GM13977 (cell line): ENCODE results near the gene CFHR4.
"Not testable (repeated sequence)": the region's sequence is repeated elsewhere in the genome, so short reads cannot be mapped to it uniquely, and the experiment has no call there.

ENCODE experiments used
- DNase-seq: peaks from one replicate; pipeline ENCODE4 v3.0.0; 2012; ENCODE audit warnings: low spot score
- CTCF ChIP-seq: IDR thresholded peaks from 2 replicates; pipeline ENCODE4 v1.5.1; 2012; ENCODE audit warnings: mild to moderate bottlenecking, control low read depth; ENCODE audit not compliant: insufficient read depth; ENCODE audit errors: extremely low read depth, missing control alignments
- in situ Hi-C: fragments of 300-500 bp; cut with MboI; formaldehyde crosslinking; loops from one replicate; pipeline ENCODE4 v1.12.0; 2022; ENCODE audit warnings: low sequenced_read_pairs, low pct_unique_long_range_greater_than_20kb, mixed read lengths, inconsistent platforms; ENCODE audit not compliant: unreplicated experiment

The CFHR4 gene

GRCh38 chr1:196896355-196896754 lies 8.5 kb downstream of the CFHR4 start:
- in situ Hi-C loops = no loop called here
- no peak for DNase-seq
- TF ChIP-seq CTCF = no peak

GRCh38 chr1:196897158-196897828 lies 9.4 kb downstream of the CFHR4 start:
- no peak for TF ChIP-seq CTCF
- no peak for DNase-seq
- in situ Hi-C loops = no loop called here

- in situ Hi-C loops = no loop called here
- no peak for DNase-seq
- TF ChIP-seq CTCF = no peak
Observed at GRCh38 chr1:196902344-196902743, 14.5 kb downstream of the CFHR4 start.

- no peak for DNase-seq
- no peak for TF ChIP-seq CTCF
- in situ Hi-C loops = no loop called here
Observed at GRCh38 chr1:196910215-196910614, 22.4 kb downstream of the CFHR4 start.

GRCh38 chr1:196912283-196912682 lies 24.4 kb downstream of the CFHR4 start:
- in situ Hi-C loops, DNase-seq: not testable (repeated sequence)

- DNase-seq, in situ Hi-C loops: not testable (repeated sequence)
Observed at GRCh38 chr1:196926839-196927238, 39.0 kb downstream of the CFHR4 start.

GRCh38 chr1:196932853-196933252 lies 45.0 kb downstream of the CFHR4 start:
- DNase-seq, in situ Hi-C loops: not testable (repeated sequence)

- no peak for DNase-seq
- in situ Hi-C loops = no loop called here
- no peak for TF ChIP-seq CTCF
Observed at GRCh38 chr1:196933531-196934189, 45.8 kb downstream of the CFHR4 start.

GRCh38 chr1:196941474-196941873 lies 53.6 kb downstream of the CFHR4 start:
- in situ Hi-C loops, DNase-seq: not testable (repeated sequence)

GRCh38 chr1:196943568-196943967 lies 55.7 kb downstream of the CFHR4 start, which contains the start of gene CFHR2:
CFHR2 (plus strand) TSS chr1:196943738; CDS start chr1:196943881, 143 bp downstream.
- DNase-seq, in situ Hi-C loops: not testable (repeated sequence)
